GM12875 (cell line): Measurements from ENCODE around the gene CDCP2.

Experiments
- H3K4me3 ChIP-seq: one replicate; pipeline ENCODE4 v1.5.1; 2011; ENCODE audit warnings: low read depth, low read length, control low read depth
- CTCF ChIP-seq: IDR thresholded peaks from 2 replicates; pipeline ENCODE4 v1.5.1; 2011; ENCODE audit warnings: low read depth, mild to moderate bottlenecking, control low read depth, inconsistent platforms, low read length, moderate library complexity, borderline replicate concordance; ENCODE audit not compliant: insufficient read depth

The CDCP2 gene

GRCh38 chr1:54174106-54174505 lies 21.3 kb upstream of the CDCP2 start:
- no peak for TF ChIP-seq CTCF
- no peak overlapping the region for H3K4me3 ChIP-seq

- no peak for TF ChIP-seq CTCF
- H3K4me3 ChIP-seq, result no peak overlapping the region
These were observed 20.9 kb upstream of the CDCP2 start for GRCh38 chr1:54173681-54174080.

- TF ChIP-seq CTCF, result no peak
- no peak overlapping the region for H3K4me3 ChIP-seq
These were observed 20.1 kb upstream of the CDCP2 start for GRCh38 chr1:54172614-54173599.

GRCh38 chr1:54171606-54172005 lies 18.8 kb upstream of the CDCP2 start:
- no peak for TF ChIP-seq CTCF
- H3K4me3 ChIP-seq, result no peak overlapping the region

- no peak overlapping the region for H3K4me3 ChIP-seq
- TF ChIP-seq CTCF, result no peak
These were observed 18.2 kb upstream of the CDCP2 start for GRCh38 chr1:54171016-54171415.

GRCh38 chr1:54169068-54169467 lies 16.3 kb upstream of the CDCP2 start:
- H3K4me3 ChIP-seq, result no peak overlapping the region
- no peak for TF ChIP-seq CTCF
